Measurements from ENCODE around the gene LIAS. TPM values are rescaled to one million over a fixed set of nuclear protein-coding genes. Genes with fewer than 3 reads are reported as not detected.
A peak's percentile ranks its signal among the peaks of the same experiment; 100 is the strongest.
"Not testable (repeated sequence)": the region's sequence is repeated elsewhere in the genome, so short reads cannot be mapped to it uniquely, and the experiment has no call there.

Gene LIAS
- total RNA-seq, 1 donor from 2014 or later, result 17.0 TPM

- TF ChIP-seq CTCF (IDR thresholded peaks at IDR 0.05; ENCODE audit: unreplicated experiment), result no peak
Measured at GRCh38 chr4:39455486-39455885, 3.4 kb upstream of the LIAS start.

DNA sequence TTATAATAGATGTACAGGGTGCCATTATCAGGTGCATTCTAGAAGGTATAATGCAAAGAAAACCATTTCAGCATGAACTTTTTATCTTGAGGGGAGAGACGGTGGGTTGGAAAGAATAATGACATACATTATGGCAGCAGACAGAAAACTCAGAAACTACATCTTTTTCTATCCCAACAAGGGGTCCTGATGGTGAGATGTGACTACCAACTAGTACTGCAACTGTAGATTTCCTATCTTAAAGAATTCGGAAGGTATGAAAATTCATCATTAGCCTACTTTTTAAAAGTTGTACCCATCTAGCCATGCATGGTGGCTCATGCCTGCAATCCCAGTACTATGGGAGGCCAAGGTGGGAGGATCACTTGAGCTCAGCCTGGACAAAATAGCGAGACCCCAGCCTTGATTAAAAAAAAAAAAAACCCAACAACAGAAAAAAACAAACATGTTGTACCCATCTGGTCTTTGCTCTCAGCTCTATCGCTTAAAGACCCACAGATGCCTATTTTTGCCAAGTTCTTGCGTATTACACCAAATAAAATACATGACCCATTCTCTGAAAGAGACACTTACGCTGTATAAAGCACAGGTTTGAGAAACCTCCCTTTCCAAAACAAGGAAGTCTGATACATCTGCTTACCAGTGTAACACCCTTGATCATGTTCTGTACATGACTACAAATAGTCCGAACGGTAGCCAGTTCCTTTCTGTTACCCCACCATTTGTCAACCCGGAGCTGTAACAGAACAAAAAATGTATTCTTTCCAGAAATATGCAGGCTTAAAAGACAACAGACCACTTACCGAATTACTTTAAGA is 1.7 kb upstream of the LIAS start:
- Mint-ChIP-seq H3K27me3 (no peaks in the 10 kb centered on the region), H3K36me3 (ENCODE audit: insufficient read depth) (peaks cover 40% of the 10 kb centered on the region), H3K4me1 (ENCODE audit: low read depth) (peaks cover 28% of the 10 kb centered on the region), H3K27ac (peak overlapping the region; percentile 100), H3K9me3 (ENCODE audit: low read depth) (no peaks in the 10 kb centered on the region), H3K4me3 (ENCODE audit: low read depth) (peak overlapping the region; percentile 98)
- TF ChIP-seq CTCF (IDR thresholded peaks at IDR 0.05; ENCODE audit: unreplicated experiment), result no peak
- no peak for DNase-seq (ENCODE audit: low spot score, unreplicated experiment)

More at GRCh38 chr4:39455486-39455885, 3.4 kb upstream of the LIAS start:
- Mint-ChIP-seq H3K27ac (peak overlapping the region; percentile 52), H3K9me3 (ENCODE audit: low read depth) (no peaks in the 10 kb centered on the region), H3K4me1 (ENCODE audit: low read depth) (peaks cover 40% of the 10 kb centered on the region), H3K27me3 (no peaks in the 10 kb centered on the region), H3K36me3 (ENCODE audit: insufficient read depth) (peaks cover 47% of the 10 kb centered on the region), H3K4me3 (ENCODE audit: low read depth) (no peak overlapping the region)
- no peak for DNase-seq (ENCODE audit: low spot score, unreplicated experiment)

DNA sequence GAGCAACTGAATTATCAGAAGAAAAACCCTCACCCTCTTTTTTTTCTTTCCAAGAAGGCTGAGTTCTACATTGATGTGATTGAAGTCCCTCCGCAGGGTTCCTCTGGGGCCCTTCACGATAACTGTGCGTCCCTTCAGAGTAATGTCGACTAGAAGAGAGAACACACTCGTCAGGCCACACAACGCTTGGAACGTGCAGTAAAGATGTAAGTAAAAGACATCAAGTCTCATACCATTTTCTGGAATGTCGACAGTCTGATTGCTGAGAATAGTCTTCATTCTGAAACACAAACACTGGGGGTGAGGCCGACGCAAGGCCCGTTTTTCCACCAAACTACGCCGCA is 723 bp upstream of the LIAS start:
- Mint-ChIP-seq H3K4me1 (ENCODE audit: low read depth) (peaks cover 26% of the 10 kb centered on the region), H3K4me3 (ENCODE audit: low read depth) (peak overlapping the region; percentile 98), H3K36me3 (ENCODE audit: insufficient read depth) (peaks cover 32% of the 10 kb centered on the region), H3K27ac (peak overlapping the region; percentile 100)
- not testable (repeated sequence) for H3K9me3 Mint-ChIP-seq (ENCODE audit: low read depth); H3K27me3 Mint-ChIP-seq; DNase-seq (ENCODE audit: low spot score, unreplicated experiment)

DNA sequence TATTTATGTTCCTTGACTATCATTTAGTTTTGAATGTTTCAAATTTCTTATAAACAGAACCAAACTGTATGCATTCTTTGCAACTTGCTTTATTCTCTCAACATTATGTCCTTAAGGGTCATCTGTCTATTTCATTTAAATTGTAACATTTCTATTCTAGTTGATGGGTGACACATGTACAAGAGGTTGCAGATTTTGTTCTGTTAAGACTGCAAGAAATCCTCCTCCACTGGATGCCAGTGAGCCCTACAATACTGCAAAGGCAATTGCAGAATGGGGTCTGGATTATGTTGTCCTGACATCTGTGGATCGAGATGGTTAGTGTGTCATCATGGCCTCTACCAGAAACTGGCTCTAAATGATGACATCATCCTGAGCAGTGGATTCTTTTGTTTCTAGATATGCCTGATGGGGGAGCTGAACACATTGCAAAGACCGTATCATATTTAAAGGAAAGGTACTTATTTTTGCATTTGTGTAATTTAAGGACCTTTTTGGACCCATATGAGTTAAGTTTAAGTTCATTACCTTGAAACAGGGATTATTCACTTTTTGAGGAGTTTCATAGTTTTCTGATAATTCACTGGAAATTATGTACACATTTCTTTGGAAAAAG is 6.1 kb downstream of the LIAS start:
- TF ChIP-seq CTCF (IDR thresholded peaks at IDR 0.05; ENCODE audit: unreplicated experiment), result no peak
- peaks cover 4% of the 10 kb centered on the region for H3K4me1 Mint-ChIP-seq (ENCODE audit: low read depth)
- DNase-seq (ENCODE audit: low spot score, unreplicated experiment), result no peak
- no peaks in the 10 kb centered on the region for H3K9me3 Mint-ChIP-seq (ENCODE audit: low read depth)
- peaks cover 1% of the 10 kb centered on the region for H3K36me3 Mint-ChIP-seq (ENCODE audit: insufficient read depth)
- H3K4me3 Mint-ChIP-seq (ENCODE audit: low read depth), result no peak overlapping the region
- H3K27ac Mint-ChIP-seq, result no peak overlapping the region
- H3K27me3 Mint-ChIP-seq, result no peaks in the 10 kb centered on the region

GRCh38 chr4:39466747-39467146 is 7.9 kb downstream of the LIAS start:
- Mint-ChIP-seq H3K27ac (peak overlapping the region; percentile 85), H3K9me3 (ENCODE audit: low read depth) (no peaks in the 10 kb centered on the region), H3K4me1 (ENCODE audit: low read depth) (peaks cover 4% of the 10 kb centered on the region), H3K36me3 (ENCODE audit: insufficient read depth) (peaks cover 1% of the 10 kb centered on the region), H3K27me3 (no peaks in the 10 kb centered on the region), H3K4me3 (ENCODE audit: low read depth) (no peak overlapping the region)
- DNase-seq (ENCODE audit: low spot score, unreplicated experiment), result no peak
- TF ChIP-seq CTCF (IDR thresholded peaks at IDR 0.05; ENCODE audit: unreplicated experiment), result no peak
